Trophoblast cell (in vitro differentiated cells and primary cell): Measurements from ENCODE around the gene KCNH2.

Experiments used
- DNase-seq, 2 donors: peaks; one replicate each; pipeline ENCODE4 v3.0.0-alpha.2; 2016
- H2AFZ ChIP-seq: 2 replicates; pipeline ENCODE4 v1.6.1; 2013; ENCODE audit warnings: low read length, moderate library complexity, mild to moderate bottlenecking; ENCODE audit not compliant: insufficient read depth, poor library complexity
- H2AK5ac ChIP-seq: 2 replicates; pipeline ENCODE4 v1.6.1; 2013; ENCODE audit warnings: mild to moderate bottlenecking, low read length
- H2BK120ac ChIP-seq: 2 replicates; pipeline ENCODE4 v1.6.1; 2013; ENCODE audit warnings: low read length, mild to moderate bottlenecking, moderate library complexity; ENCODE audit not compliant: insufficient read depth, poor library complexity
- H2BK12ac ChIP-seq: 2 replicates; pipeline ENCODE4 v1.6.1; 2013; ENCODE audit warnings: mild to moderate bottlenecking, low read length, moderate library complexity
- H2BK5ac ChIP-seq: 2 replicates; pipeline ENCODE4 v1.6.1; 2013; ENCODE audit warnings: low read length, low read depth, moderate library complexity, mild to moderate bottlenecking; ENCODE audit not compliant: poor library complexity
- H3K14ac ChIP-seq: 2 replicates; pipeline ENCODE4 v1.6.1; 2013; ENCODE audit warnings: mild to moderate bottlenecking, low read length
- H3K18ac ChIP-seq: 2 replicates; pipeline ENCODE4 v1.6.1; 2013; ENCODE audit warnings: mild to moderate bottlenecking, low read length
- H3K23ac ChIP-seq: 2 replicates; pipeline ENCODE4 v1.6.1; 2013; ENCODE audit warnings: low read length
- H3K27ac ChIP-seq: 2 replicates; pipeline ENCODE4 v1.5.1; 2013; ENCODE audit warnings: low read depth, mild to moderate bottlenecking, inconsistent platforms, low read length, moderate library complexity
- H3K27me3 ChIP-seq: 2 replicates; pipeline ENCODE4 v1.6.1; 2013; ENCODE audit warnings: inconsistent platforms, mild to moderate bottlenecking, low read length, moderate library complexity; ENCODE audit not compliant: insufficient read depth
- H3K36me3 ChIP-seq, 2 experiments: 1 replicate in 1 of 2; 2 replicates in 1 of 2; pipeline ENCODE4 v1.6.1; 2013; ENCODE audit warnings: low read length in 2 of 2, mild to moderate bottlenecking in 2 of 2, moderate library complexity in 1 of 2; ENCODE audit not compliant: insufficient read depth in 2 of 2, control insufficient read depth in 1 of 2
- H3K4ac ChIP-seq: 2 replicates; pipeline ENCODE4 v1.6.1; 2013; ENCODE audit warnings: low read depth, mild to moderate bottlenecking, low read length, moderate library complexity
- H3K4me1 ChIP-seq, 2 experiments: 1 replicate in 1 of 2; 2 replicates in 1 of 2; pipeline ENCODE4 v1.6.1; 2013; ENCODE audit warnings: low read length in 2 of 2, mild to moderate bottlenecking in 2 of 2, moderate library complexity in 1 of 2; ENCODE audit not compliant: insufficient read depth in 2 of 2, control insufficient read depth in 1 of 2
- H3K4me2 ChIP-seq: 2 replicates; pipeline ENCODE4 v1.6.1; 2013; ENCODE audit warnings: inconsistent platforms, mild to moderate bottlenecking, low read length, moderate library complexity
- H3K4me3 ChIP-seq: 2 replicates; pipeline ENCODE4 v1.5.1; 2013; ENCODE audit warnings: mild to moderate bottlenecking, low read depth, low read length, inconsistent platforms
- H3K79me1 ChIP-seq: one replicate; pipeline ENCODE4 v1.6.1; 2013; ENCODE audit warnings: low read length
- H3K79me2 ChIP-seq: 2 replicates; pipeline ENCODE4 v1.6.1; 2013; ENCODE audit warnings: low read length, mild to moderate bottlenecking; ENCODE audit not compliant: control insufficient read depth, insufficient read depth, poor library complexity
- H3K9ac ChIP-seq: 2 replicates; pipeline ENCODE4 v1.6.1; 2013; ENCODE audit warnings: mild to moderate bottlenecking, low read length
- H3K9me3 ChIP-seq: 2 replicates; pipeline ENCODE4 v1.6.1; 2013; ENCODE audit warnings: low read depth, mild to moderate bottlenecking, control low read depth, inconsistent platforms, low read length; ENCODE audit not compliant: insufficient read depth
- H4K12ac ChIP-seq: 2 replicates; pipeline ENCODE4 v1.6.1; 2013; ENCODE audit warnings: low read depth, mild to moderate bottlenecking, low read length, moderate library complexity
- H4K8ac ChIP-seq: 2 replicates; pipeline ENCODE4 v1.6.1; 2013; ENCODE audit warnings: low read depth, mild to moderate bottlenecking, low read length, moderate library complexity
- H4K91ac ChIP-seq: one replicate; pipeline ENCODE4 v1.6.1; 2013; ENCODE audit warnings: low read depth, mild to moderate bottlenecking, low read length, moderate library complexity
- WGBS: extraction: QIAGEN DNeasy Blood & Tissue Kit; methylation state at CpG from one replicate; pipeline ENCODE4 v1.1.7; 2013; ENCODE audit warnings: missing lambda C conversion rate; ENCODE audit not compliant: insufficient read length, insufficient coverage; ENCODE audit errors: extremely low coverage; 5-methylcytosine and 5-hydroxymethylcytosine counted together

The KCNH2 gene

DNA sequence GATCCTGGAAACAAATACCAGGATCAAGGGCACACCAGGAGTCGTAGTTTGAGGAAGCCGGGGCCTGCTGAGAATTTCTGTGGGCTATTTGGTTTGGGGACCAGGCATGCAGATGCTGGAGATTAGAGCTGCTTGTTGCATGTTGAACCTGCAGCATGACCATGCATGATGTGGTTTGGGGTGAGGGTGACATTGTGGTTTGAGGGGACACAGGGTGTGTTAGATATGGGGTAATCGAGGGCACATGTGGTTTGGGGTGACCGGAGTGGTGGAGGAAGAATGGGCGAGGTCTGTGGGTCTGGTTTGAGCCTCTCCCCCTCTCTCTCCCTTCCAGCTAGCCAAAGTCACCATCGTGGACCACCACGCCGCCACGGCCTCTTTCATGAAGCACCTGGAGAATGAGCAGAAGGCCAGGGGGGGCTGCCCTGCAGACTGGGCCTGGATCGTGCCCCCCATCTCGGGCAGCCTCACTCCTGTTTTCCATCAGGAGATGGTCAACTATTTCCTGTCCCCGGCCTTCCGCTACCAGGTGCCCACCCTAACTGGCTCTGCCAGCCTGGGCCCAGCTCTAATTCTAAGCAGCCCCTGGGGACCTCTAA lies 22.9 kb upstream of the KCNH2 start:
- H3K9ac ChIP-seq = no peak overlapping the region
- no peak overlapping the region for H3K4ac ChIP-seq
- peaks cover 4% of the 10 kb centered on the region for H3K9me3 ChIP-seq
- no peaks in the 10 kb centered on the region for H3K79me2 ChIP-seq
- H3K79me1 ChIP-seq = no peaks in the 10 kb centered on the region
- H2AK5ac ChIP-seq = no peak overlapping the region
- H3K27ac ChIP-seq = no peak overlapping the region
- no peaks in the 10 kb centered on the region for H3K36me3 ChIP-seq
- no peak overlapping the region for H4K8ac ChIP-seq
- no peak overlapping the region for H3K14ac ChIP-seq
- no peaks in the 10 kb centered on the region for H3K27me3 ChIP-seq
- H4K12ac ChIP-seq = no peak overlapping the region
- no peak overlapping the region for H3K18ac ChIP-seq
- no peak overlapping the region for H2BK12ac ChIP-seq
- no peak overlapping the region for H3K23ac ChIP-seq
- WGBS = no CpG with 5 or more reads among the region's 13 CpGs
- H2BK120ac ChIP-seq = no peak overlapping the region
- H4K91ac ChIP-seq = no peak overlapping the region
- H3K4me1 ChIP-seq = peaks cover 0 to 2% of the 10 kb centered on the region in 2 experiments
- no peak overlapping the region for H2AFZ ChIP-seq
- H3K4me2 ChIP-seq = no peak overlapping the region
- no peak for DNase-seq
- peak overlapping the region; percentile 58 for H3K4me3 ChIP-seq
- H2BK5ac ChIP-seq = no peak overlapping the region

GRCh38 chr7:150999497-151000230 lies 21.5 kb upstream of the KCNH2 start:
- Histone ChIP-seq H2AFZ (no peak overlapping the region), H4K8ac (no peak overlapping the region), H3K27ac (no peak overlapping the region), H3K23ac (no peak overlapping the region), H3K4me1 (peaks cover 0 to 2% of the 10 kb centered on the region in 2 experiments), H2AK5ac (no peak overlapping the region), H3K4ac (no peak overlapping the region), H3K18ac (no peak overlapping the region), H3K9me3 (peaks cover 4% of the 10 kb centered on the region), H3K79me1 (no peaks in the 10 kb centered on the region), H4K12ac (no peak overlapping the region), H3K9ac (no peak overlapping the region), H3K27me3 (no peaks in the 10 kb centered on the region), H4K91ac (no peak overlapping the region), H3K14ac (no peak overlapping the region), H3K4me3 (no peak overlapping the region), H3K79me2 (no peaks in the 10 kb centered on the region), H2BK5ac (no peak overlapping the region), H2BK120ac (no peak overlapping the region), H3K36me3 (no peaks in the 10 kb centered on the region), H3K4me2 (no peak overlapping the region), H2BK12ac (no peak overlapping the region)
- DNase-seq = no peak
- WGBS = 100% methylated on average over 4 of the region's 5 CpGs

DNA sequence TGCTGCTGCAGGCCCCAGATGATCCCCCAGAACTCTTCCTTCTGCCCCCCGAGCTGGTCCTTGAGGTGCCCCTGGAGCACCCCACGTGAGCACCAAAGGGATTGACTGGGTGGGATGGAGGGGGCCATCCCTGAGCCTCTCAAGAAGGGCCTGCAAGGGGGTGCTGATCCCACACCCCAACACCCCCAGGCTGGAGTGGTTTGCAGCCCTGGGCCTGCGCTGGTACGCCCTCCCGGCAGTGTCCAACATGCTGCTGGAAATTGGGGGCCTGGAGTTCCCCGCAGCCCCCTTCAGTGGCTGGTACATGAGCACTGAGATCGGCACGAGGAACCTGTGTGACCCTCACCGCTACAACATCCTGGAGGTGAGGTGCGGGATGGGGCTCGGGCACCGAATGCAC lies 20.9 kb upstream of the KCNH2 start:
- DNase-seq = no peak
- Histone ChIP-seq H2AFZ (no peak overlapping the region), H2BK12ac (no peak overlapping the region), H3K79me2 (no peaks in the 10 kb centered on the region), H3K14ac (no peak overlapping the region), H3K36me3 (no peaks in the 10 kb centered on the region), H2BK5ac (no peak overlapping the region), H2BK120ac (no peak overlapping the region), H3K4me2 (no peak overlapping the region), H4K91ac (no peak overlapping the region), H4K12ac (no peak overlapping the region), H3K4me1 (peaks cover 0 to 2% of the 10 kb centered on the region in 2 experiments), H3K23ac (no peak overlapping the region), H3K79me1 (no peaks in the 10 kb centered on the region), H3K9ac (no peak overlapping the region), H3K18ac (no peak overlapping the region), H3K4ac (no peak overlapping the region), H4K8ac (no peak overlapping the region), H2AK5ac (no peak overlapping the region), H3K27me3 (no peaks in the 10 kb centered on the region), H3K27ac (no peak overlapping the region), H3K4me3 (no peak overlapping the region), H3K9me3 (peaks cover 4% of the 10 kb centered on the region)
- no CpG with 5 or more reads among the region's 12 CpGs for WGBS

- Histone ChIP-seq H3K4ac (no peak overlapping the region), H3K36me3 (no peaks in the 10 kb centered on the region), H3K79me1 (no peaks in the 10 kb centered on the region), H4K8ac (no peak overlapping the region), H2BK5ac (no peak overlapping the region), H4K91ac (no peak overlapping the region), H2BK120ac (no peak overlapping the region), H3K27me3 (no peaks in the 10 kb centered on the region), H3K4me1 (peaks cover 0 to 2% of the 10 kb centered on the region in 2 experiments), H2AFZ (no peak overlapping the region), H3K9ac (no peak overlapping the region), H2BK12ac (no peak overlapping the region), H4K12ac (no peak overlapping the region), H3K4me2 (no peak overlapping the region), H3K79me2 (no peaks in the 10 kb centered on the region), H3K18ac (no peak overlapping the region), H2AK5ac (no peak overlapping the region), H3K27ac (no peak overlapping the region), H3K23ac (no peak overlapping the region), H3K4me3 (no peak overlapping the region), H3K14ac (no peak overlapping the region), H3K9me3 (peaks cover 4% of the 10 kb centered on the region)
- WGBS = no CpG with 5 or more reads among the region's 20 CpGs
- no peak for DNase-seq
Observed at GRCh38 chr7:150998341-150998740, 20.2 kb upstream of the KCNH2 start.
